ENCODE measurements around the gene F2R.
"Not testable (repeated sequence)": the region's sequence is repeated elsewhere in the genome, so short reads cannot be mapped to it uniquely, and the experiment has no call there.

The F2R gene

DNA sequence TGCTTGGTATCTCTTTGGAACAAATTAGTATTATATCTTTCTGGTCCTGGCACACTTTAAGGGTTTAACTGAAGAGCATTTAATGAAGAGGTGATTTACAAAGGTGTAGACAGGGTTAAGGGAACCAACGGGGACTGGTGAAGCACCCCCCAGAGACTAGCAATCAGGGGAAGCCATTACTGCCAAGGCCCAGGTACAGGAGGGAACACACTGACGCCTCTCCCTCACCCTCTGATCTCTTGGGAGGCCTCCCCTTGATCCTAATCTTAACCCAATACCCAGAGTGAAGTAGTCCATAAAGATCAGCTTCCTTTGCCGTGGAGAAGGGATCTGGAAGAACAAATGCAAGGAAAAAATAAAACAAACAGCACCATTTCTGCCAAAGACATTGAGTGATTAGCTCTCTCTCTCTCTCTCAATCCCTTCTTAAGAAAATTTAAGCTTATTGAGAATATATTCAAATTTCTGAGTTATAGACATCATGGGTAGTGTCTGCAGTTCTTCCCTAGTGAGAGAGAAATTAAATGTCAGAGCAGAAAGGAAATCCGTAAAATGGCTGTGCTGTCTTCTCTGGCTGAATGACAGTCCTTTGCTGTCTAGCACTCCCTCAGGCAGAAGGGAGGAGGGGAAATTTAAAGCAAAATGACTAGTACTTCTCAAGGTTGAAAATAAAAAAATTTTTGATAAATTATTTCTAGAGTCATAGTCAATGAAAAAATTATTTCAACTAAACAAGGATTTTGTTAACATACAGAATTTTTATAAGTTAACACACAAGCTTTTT, 20.0 kb downstream of the F2R start:
- in situ Hi-C loops (cut with MboI; ENCODE audit: low pct_unique_long_range_greater_than_20kb, low sequenced_read_pairs, unreplicated experiment), result no loop called here
- TF ChIP-seq CTCF (IDR thresholded peaks at IDR 0.05; ENCODE audit: extremely low read depth, insufficient read depth, missing control alignments), result no peak
- no peak for DNase-seq (ENCODE audit: low spot score)

DNA sequence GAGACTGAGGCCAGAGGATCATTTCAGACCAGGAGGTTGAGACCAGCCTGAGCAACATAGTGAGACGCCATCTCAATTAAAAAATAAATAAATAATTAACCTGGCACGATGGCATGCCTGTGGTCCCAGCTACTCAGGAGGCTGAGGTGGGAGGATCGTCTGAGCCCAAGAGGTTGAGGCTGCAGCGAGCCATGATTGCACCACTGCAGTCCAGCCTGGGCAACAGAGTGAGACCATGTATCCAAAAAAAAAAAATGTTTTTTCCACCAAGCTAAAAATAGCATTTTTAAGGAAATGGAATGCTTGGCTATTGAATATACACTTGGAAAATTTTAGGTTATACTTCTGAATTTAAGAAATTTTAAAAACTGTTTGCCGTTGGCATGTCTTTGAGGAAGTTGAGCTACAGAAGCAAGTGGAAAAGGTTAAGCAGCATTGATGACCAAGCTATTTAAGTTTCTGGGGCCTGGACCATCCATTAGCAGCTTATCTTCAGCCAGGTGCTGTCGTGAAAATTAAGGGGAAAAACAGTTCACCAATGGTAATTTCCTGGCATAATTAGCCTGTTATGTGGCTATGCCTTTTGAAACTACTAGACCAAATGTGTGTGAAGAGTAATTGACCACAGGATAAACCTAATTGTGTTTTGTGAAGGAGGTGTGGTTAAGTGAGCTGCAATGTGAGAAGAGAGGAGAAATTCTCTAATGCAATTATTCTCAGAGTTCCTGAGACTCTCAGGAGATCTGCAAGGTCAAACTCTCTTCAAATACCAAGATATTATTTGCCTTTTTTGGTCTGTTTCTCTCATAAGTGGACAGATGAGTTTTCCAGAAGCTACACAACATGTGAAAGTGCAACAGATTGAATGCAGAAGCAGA, 21.0 kb downstream of the F2R start:
- in situ Hi-C loops (cut with MboI; ENCODE audit: low pct_unique_long_range_greater_than_20kb, low sequenced_read_pairs, unreplicated experiment), result no loop called here
- DNase-seq (ENCODE audit: low spot score), result peak; percentile 46
- no peak for TF ChIP-seq CTCF (IDR thresholded peaks at IDR 0.05; ENCODE audit: extremely low read depth, insufficient read depth, missing control alignments)

DNA sequence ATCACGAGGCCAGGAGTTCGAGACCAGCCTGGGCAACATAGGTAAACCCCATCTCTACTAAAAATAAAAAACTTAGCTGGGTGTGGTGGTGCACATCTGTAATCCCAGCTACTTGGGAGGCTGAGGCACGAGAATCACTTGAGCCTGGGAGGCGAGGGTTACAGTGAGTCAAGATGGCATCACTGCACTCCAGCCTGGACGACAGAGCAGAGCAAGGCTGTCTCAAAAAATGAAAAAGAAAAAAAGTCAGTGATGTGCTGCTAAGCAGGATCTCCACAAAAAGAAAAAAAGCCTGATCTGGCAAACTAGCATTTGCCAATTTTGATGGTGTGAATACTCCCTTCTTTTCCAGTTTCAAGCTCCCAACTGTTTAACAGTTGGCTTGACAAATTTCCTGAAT, 21.9 kb downstream of the F2R start:
- no peak for TF ChIP-seq CTCF (IDR thresholded peaks at IDR 0.05; ENCODE audit: extremely low read depth, insufficient read depth, missing control alignments)
- in situ Hi-C loops (cut with MboI; ENCODE audit: low pct_unique_long_range_greater_than_20kb, low sequenced_read_pairs, unreplicated experiment), result no loop called here
- DNase-seq (ENCODE audit: low spot score), result no peak

DNA sequence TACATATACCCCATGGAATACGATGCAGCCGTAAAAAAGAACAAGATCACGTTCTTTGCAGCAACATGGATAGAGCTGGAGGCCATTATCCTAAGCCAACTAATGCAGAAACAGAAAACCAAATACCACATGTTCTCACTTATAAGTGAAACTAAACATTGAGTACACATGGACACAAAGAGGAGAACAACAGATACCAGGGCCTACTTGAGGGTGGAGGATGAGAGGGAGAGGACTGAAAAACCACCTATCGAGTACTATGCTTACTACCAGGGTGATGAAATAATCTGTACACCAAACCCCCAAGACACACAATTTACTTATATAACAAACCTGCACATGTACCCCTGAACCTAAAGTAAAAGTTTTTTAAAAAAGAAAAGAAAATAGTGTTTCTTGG, 25.6 kb downstream of the F2R start:
- in situ Hi-C loops (cut with MboI; ENCODE audit: low pct_unique_long_range_greater_than_20kb, low sequenced_read_pairs, unreplicated experiment); DNase-seq (ENCODE audit: low spot score): not testable (repeated sequence)

- no peak for DNase-seq (ENCODE audit: low spot score)
- in situ Hi-C loops (cut with MboI; ENCODE audit: low pct_unique_long_range_greater_than_20kb, low sequenced_read_pairs, unreplicated experiment), result no loop called here
- no peak for TF ChIP-seq CTCF (IDR thresholded peaks at IDR 0.05; ENCODE audit: extremely low read depth, insufficient read depth, missing control alignments)
Measured at GRCh38 chr5:76742583-76742982, 26.7 kb downstream of the F2R start.

DNA sequence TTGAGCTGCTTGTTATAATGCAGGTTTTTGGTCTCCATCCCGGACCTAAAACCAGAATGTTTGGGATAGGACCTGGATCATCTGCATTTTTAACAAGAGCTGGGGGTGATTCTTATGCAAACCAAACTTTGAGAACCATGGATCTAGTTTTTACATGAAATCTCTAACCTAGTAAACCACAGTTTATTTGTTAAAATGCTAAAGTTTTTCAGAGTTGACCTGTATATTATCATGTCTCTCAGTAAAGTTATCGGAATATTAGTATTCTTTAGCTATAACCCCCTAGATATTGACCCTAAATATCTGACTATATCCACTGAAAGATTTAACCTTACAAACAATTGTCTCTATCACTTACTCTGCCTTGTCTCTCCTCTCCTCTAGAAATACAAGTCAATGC, 28.7 kb downstream of the F2R start:
- in situ Hi-C loops (cut with MboI; ENCODE audit: low pct_unique_long_range_greater_than_20kb, low sequenced_read_pairs, unreplicated experiment), result no loop called here
- TF ChIP-seq CTCF (IDR thresholded peaks at IDR 0.05; ENCODE audit: extremely low read depth, insufficient read depth, missing control alignments), result no peak
- DNase-seq (ENCODE audit: low spot score), result no peak

GRCh38 chr5:76745670-76746069, 29.7 kb downstream of the F2R start:
- in situ Hi-C loops (cut with MboI; ENCODE audit: low pct_unique_long_range_greater_than_20kb, low sequenced_read_pairs, unreplicated experiment), result no loop called here
- TF ChIP-seq CTCF (IDR thresholded peaks at IDR 0.05; ENCODE audit: extremely low read depth, insufficient read depth, missing control alignments), result no peak
- no peak for DNase-seq (ENCODE audit: low spot score)
